ENCODE data around the gene APOA4. TPM values are rescaled to one million over a fixed set of nuclear protein-coding genes. Genes with fewer than 3 reads are reported as not detected.

The APOA4 gene
- total RNA-seq, 2 donors from 2014 or later, result not detected

DNA sequence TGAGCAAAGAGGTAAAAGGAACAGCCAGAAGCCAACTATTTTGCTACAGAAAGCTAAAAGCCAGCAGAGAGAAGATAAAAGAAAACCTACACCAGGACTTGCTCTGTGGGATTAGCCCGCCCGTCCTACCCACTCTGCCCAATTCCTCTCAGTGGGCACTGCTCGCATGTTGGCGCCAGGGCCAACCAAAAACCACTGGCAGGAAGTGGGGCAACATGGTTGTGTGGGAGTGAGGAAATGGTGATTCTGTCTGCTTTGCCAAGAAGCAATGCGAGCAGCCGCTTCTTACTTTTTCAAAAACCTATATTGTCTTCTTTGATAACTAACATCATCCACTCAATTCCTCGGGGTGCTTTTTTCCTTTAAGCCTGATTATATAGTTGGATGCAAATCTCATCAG, 28.5 kb upstream of the APOA4 start:
- Histone ChIP-seq H3K27ac (peak overlapping the region; percentile 76), H3K36me3 (peaks cover 7% of the 10 kb centered on the region), H3K9me3 (no peaks in the 10 kb centered on the region), H3K4me3 (no peak overlapping the region), H3K9ac (ENCODE audit: low read depth in 2 of 2, low read length in 2 of 2) (no peak overlapping the region), H3K4me1 (peaks cover 23% of the 10 kb centered on the region), H3K27me3 (no peaks in the 10 kb centered on the region)
- intact Hi-C loops (cut with DNase I), result no loop called here
- TF ChIP-seq, protein P1, sequence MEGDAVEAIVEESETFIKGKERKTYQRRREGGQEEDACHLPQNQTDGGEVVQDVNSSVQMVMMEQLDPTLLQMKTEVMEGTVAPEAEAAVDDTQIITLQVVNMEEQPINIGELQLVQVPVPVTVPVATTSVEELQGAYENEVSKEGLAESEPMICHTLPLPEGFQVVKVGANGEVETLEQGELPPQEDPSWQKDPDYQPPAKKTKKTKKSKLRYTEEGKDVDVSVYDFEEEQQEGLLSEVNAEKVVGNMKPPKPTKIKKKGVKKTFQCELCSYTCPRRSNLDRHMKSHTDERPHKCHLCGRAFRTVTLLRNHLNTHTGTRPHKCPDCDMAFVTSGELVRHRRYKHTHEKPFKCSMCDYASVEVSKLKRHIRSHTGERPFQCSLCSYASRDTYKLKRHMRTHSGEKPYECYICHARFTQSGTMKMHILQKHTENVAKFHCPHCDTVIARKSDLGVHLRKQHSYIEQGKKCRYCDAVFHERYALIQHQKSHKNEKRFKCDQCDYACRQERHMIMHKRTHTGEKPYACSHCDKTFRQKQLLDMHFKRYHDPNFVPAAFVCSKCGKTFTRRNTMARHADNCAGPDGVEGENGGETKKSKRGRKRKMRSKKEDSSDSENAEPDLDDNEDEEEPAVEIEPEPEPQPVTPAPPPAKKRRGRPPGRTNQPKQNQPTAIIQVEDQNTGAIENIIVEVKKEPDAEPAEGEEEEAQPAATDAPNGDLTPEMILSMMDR (IDR thresholded peaks at IDR 0.05), result no peak
- DNase-seq, result no peak

DNA sequence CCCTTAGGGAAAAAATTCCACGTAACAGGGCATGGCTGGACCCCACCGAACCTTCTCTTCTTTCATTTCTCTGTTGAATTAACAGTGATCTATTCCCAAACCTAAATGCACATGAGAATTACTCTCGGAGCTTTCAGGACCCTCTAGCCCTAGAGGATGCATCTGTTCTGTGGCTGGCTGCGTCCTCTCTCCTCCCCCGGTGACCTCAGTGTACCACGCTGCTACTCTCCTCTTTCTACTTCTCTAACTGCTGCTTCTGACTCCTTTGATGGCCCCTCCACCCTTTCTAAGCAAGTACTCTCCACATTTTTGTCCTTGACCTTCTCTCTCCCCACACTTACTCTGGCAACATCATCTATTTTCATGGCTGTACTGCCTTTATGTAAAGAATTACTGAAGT, 26.4 kb upstream of the APOA4 start:
- no peak overlapping the region for H3K9ac ChIP-seq (ENCODE audit: low read depth in 2 of 2, low read length in 2 of 2)
- no peaks in the 10 kb centered on the region for H3K9me3 ChIP-seq
- intact Hi-C loops (cut with DNase I), result no loop called here
- TF ChIP-seq, protein P1 (IDR thresholded peaks at IDR 0.05), result no peak
- DNase-seq, result no peak
- H3K27ac ChIP-seq, result no peak overlapping the region
- H3K36me3 ChIP-seq, result peaks cover 7% of the 10 kb centered on the region
- no peak overlapping the region for H3K4me3 ChIP-seq
- no peaks in the 10 kb centered on the region for H3K27me3 ChIP-seq
- H3K4me1 ChIP-seq, result peaks cover 23% of the 10 kb centered on the region

DNA sequence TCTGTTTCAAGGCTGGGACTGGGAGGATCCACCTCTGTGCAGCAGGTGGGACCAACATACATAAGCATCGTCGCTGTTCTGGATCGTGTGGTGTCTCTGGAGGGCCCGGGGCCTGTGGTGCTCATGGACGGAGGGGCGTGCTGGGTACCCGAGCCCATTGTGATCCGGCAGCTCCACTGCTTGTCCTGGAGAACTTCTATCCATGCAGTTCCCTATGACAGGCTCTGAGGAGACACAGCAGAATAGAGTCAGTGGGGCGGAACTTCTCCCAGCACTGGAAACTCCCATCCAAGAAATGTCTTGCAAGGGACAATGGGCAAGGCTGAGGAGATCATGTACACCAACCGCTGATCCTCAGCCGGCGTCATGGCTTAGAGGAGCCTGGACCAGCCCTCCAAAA, 26.0 kb upstream of the APOA4 start:
- H3K4me1 ChIP-seq, result peaks cover 19% of the 10 kb centered on the region
- H3K9ac ChIP-seq (ENCODE audit: low read depth in 2 of 2, low read length in 2 of 2), result no peak overlapping the region
- H3K4me3 ChIP-seq, result no peak overlapping the region
- TF ChIP-seq, protein P1 (IDR thresholded peaks at IDR 0.05), result no peak
- H3K36me3 ChIP-seq, result peaks cover 7% of the 10 kb centered on the region
- no peaks in the 10 kb centered on the region for H3K27me3 ChIP-seq
- no peak overlapping the region for H3K27ac ChIP-seq
- DNase-seq, result no peak
- intact Hi-C loops (cut with DNase I), result no loop called here
- H3K9me3 ChIP-seq, result no peaks in the 10 kb centered on the region

DNA sequence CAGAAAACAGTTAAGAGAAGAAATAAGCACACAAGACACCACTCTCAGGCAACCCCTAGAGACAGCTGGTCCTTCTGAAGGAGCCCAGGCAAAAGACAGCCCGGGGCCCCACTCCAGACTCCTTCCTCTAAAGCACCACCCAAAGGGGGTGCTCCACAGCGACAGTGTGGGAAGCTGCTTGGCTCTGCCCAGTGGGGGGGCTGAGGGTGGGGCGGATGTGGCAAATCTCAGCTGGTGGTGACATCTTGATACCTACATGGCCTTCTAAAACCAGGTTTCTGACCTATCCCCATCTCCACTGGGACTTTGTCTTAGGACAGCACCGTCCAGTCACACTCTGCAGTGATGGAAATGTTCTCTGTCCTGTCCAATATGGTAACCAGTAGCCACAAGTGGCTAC, 24.5 kb upstream of the APOA4 start:
- DNase-seq, result no peak
- H3K4me3 ChIP-seq, result no peak overlapping the region
- intact Hi-C loops (cut with DNase I), result no loop called here
- no peak overlapping the region for H3K27ac ChIP-seq
- H3K9ac ChIP-seq (ENCODE audit: low read depth in 2 of 2, low read length in 2 of 2), result no peak overlapping the region
- H3K36me3 ChIP-seq, result peaks cover 11% of the 10 kb centered on the region
- peaks cover 7% of the 10 kb centered on the region for H3K4me1 ChIP-seq
- no peaks in the 10 kb centered on the region for H3K27me3 ChIP-seq
- TF ChIP-seq, protein P1 (IDR thresholded peaks at IDR 0.05), result no peak
- H3K9me3 ChIP-seq, result no peaks in the 10 kb centered on the region

DNA sequence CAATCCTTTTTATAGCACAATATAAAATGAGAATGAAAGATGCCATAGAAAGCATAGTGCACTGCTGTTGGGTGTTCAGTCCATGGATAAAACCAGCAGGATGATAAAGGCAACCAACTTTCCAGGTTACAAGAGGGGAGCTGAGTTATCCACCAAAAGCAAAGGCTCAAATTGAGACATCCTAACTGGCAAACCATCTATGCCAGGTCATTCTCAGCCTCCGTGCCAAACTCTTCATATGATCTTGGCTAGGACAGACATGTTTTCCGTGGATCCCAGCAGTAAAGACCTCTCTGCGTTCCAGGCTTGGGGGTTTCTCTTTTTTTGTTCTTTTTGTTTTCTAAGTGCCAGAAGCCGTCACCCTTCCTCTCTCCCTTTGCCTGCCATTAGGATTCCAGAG, 21.6 kb upstream of the APOA4 start:
- Histone ChIP-seq H3K4me3 (no peak overlapping the region), H3K27me3 (no peaks in the 10 kb centered on the region), H3K4me1 (no peaks in the 10 kb centered on the region), H3K9me3 (no peaks in the 10 kb centered on the region), H3K36me3 (peaks cover 11% of the 10 kb centered on the region), H3K9ac (ENCODE audit: low read depth in 2 of 2, low read length in 2 of 2) (no peak overlapping the region), H3K27ac (no peak overlapping the region)
- no peak for DNase-seq
- intact Hi-C loops (cut with DNase I), result no loop called here
- TF ChIP-seq, protein P1 (IDR thresholded peaks at IDR 0.05), result no peak

DNA sequence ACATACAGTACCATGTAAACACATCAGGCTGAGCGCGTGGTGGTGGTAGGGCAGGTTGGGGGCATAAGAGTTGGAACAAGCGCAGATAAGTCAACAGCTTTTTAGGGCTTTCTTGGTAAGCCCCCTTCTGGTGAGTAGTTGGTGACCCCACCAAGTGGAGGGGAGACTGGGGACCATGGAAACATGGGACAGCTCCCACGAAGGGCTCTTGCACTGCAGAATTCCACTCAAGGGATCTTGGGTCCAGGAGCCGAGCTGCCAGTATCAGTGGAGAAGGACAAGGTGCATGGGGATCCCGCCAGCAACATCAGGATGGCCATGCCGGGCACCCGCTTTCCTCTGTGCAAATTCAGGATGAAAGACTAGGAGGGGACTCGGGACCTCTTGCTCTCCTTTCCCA, 20.6 kb upstream of the APOA4 start:
- intact Hi-C loops (cut with DNase I), result no loop called here
- H3K9ac ChIP-seq (ENCODE audit: low read depth in 2 of 2, low read length in 2 of 2), result no peak overlapping the region
- H3K36me3 ChIP-seq, result peaks cover 11% of the 10 kb centered on the region
- DNase-seq, result no peak
- no peaks in the 10 kb centered on the region for H3K4me1 ChIP-seq
- H3K27me3 ChIP-seq, result no peaks in the 10 kb centered on the region
- H3K27ac ChIP-seq, result no peak overlapping the region
- H3K9me3 ChIP-seq, result no peaks in the 10 kb centered on the region
- TF ChIP-seq, protein P1 (IDR thresholded peaks at IDR 0.05), result no peak
- H3K4me3 ChIP-seq, result no peak overlapping the region

Data from colonic mucosa (tissue), 4 donors.